ENCODE results near the gene PIGK. TPM values are rescaled to one million over a fixed set of nuclear protein-coding genes. Genes with fewer than 3 reads are reported as not detected.

Gene PIGK
- total RNA-seq, 1 experiment from 2014 or later = 23.3 TPM

DNA sequence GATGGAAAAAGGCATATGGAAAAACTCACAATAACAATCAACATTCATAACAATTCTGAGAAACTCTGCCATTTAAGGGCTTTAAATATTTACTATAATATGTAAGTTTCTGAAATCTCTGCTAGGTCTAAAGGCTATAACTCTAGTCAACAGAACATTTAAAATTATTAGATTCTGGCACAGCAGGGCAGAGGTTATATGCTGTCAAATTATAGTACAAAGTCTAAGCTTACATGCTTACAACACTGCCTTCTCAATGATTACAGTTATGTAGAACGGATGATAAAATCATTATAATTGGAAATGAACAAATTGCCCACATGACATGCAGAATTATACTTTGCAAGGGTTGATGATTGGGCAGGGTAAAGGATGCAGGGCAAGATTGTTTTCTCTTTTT is 97.7 kb downstream of the PIGK start (continued):
- TF ChIP-seq, protein P1, sequence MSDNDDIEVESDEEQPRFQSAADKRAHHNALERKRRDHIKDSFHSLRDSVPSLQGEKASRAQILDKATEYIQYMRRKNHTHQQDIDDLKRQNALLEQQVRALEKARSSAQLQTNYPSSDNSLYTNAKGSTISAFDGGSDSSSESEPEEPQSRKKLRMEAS (IDR thresholded peaks at IDR 0.05) = no peak

DNA sequence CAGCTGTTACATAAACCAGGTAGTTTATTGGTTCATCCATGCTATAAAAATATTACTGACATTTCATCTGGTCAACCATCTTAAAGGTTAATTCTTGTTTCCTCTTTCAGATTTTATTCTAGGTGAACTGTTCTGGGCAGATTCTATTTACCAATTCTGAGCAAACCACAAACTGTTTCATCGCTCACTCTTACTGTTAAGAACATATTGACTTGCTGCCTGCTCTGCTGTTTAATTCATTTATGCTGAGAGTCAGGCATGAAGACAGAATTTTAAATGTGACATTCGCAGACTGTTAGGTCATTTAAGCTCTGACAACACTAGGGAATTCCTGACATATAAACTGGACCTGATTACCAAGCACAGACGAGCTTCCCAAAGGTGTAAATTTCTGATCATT is 98.3 kb downstream of the PIGK start:
- H3K4me1 ChIP-seq (ENCODE audit: control insufficient read depth in 1 of 2, insufficient read depth in 2 of 2, low read length in 2 of 2) = no peaks in the 10 kb centered on the region
- ATAC-seq (no peak), DNase-seq (ENCODE audit: low read depth, low spot score) (no peak)
- no peaks in the 10 kb centered on the region for H3K79me2 ChIP-seq (ENCODE audit: insufficient read depth, low read length)
- no peak overlapping the region for H2AFZ ChIP-seq (ENCODE audit: low read depth, low read length, poor library complexity, severe bottlenecking)
- no peak overlapping the region for H3K27ac ChIP-seq (ENCODE audit: low read depth, low read length)
- TF ChIP-seq FOSL1 (IDR thresholded peaks at IDR 0.05; ENCODE audit: low read depth) (no peak), JUND (IDR thresholded peaks at IDR 0.05) (no peak), POLR2AphosphoS5 (IDR thresholded peaks at IDR 0.05; ENCODE audit: low read depth, low read length) (no peak), ZNF274 (IDR thresholded peaks at IDR 0.05; ENCODE audit: low read depth, low read length) (no peak)
- TF ChIP-seq, protein P2, sequence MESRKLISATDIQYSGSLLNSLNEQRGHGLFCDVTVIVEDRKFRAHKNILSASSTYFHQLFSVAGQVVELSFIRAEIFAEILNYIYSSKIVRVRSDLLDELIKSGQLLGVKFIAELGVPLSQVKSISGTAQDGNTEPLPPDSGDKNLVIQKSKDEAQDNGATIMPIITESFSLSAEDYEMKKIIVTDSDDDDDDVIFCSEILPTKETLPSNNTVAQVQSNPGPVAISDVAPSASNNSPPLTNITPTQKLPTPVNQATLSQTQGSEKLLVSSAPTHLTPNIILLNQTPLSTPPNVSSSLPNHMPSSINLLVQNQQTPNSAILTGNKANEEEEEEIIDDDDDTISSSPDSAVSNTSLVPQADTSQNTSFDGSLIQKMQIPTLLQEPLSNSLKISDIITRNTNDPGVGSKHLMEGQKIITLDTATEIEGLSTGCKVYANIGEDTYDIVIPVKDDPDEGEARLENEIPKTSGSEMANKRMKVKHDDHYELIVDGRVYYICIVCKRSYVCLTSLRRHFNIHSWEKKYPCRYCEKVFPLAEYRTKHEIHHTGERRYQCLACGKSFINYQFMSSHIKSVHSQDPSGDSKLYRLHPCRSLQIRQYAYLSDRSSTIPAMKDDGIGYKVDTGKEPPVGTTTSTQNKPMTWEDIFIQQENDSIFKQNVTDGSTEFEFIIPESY (IDR thresholded peaks at IDR 0.05; ENCODE audit: extremely low read depth, insufficient replicate concordance, low read length) = no peak
- TF ChIP-seq, protein P1 (IDR thresholded peaks at IDR 0.05) = no peak
- H3K36me3 ChIP-seq (ENCODE audit: control insufficient read depth in 1 of 2, insufficient read depth in 2 of 2, low read length in 2 of 2) = no peaks in the 10 kb centered on the region
- POLR2A ChIA-PET = no interaction called here
- H3K9me2 ChIP-seq (ENCODE audit: insufficient read depth) = no peaks in the 10 kb centered on the region
- H4K20me1 ChIP-seq (ENCODE audit: insufficient read depth) = no peaks in the 10 kb centered on the region
- no peak overlapping the region for H3K4me3 ChIP-seq (replicated peaks in 1 of 2; ENCODE audit: low read depth in 1 of 2, low read length in 2 of 2)
- RAD21 ChIA-PET (ENCODE audit: low non-redundant PET in 1 of 2, low total read pairs in 2 of 2, uncharacterized antibody in 2 of 2, unreplicated experiment in 2 of 2) = no interaction called here
- no peaks in the 10 kb centered on the region for H3K9me3 ChIP-seq (ENCODE audit: control insufficient read depth in 1 of 2, insufficient read depth in 1 of 2, low read depth in 1 of 2, low read length in 2 of 2)
- H3K4me2 ChIP-seq (ENCODE audit: low read length) = no peak overlapping the region
- no TSS peak for BruUV-seq (replicated peaks)
- CTCF ChIA-PET = no interaction called here
- H3K27me3 ChIP-seq (ENCODE audit: insufficient read depth, low read length) = no peaks in the 10 kb centered on the region
- no peak overlapping the region for H3K9ac ChIP-seq (ENCODE audit: low read length)
- intact Hi-C loops (cut with micrococcal nuclease) = no loop called here

All from HCT116 (cell line).